HG02840 (cell line): ENCODE measurements around the gene ZNF691.
"Not testable (repeated sequence)": the region's sequence is repeated elsewhere in the genome, so short reads cannot be mapped to it uniquely, and the experiment has no call there.

Source experiments
- ATAC-seq: cut with Tn5 transposase; IDR thresholded peaks from one replicate; pipeline ENCODE4 v1.9.1; 2021; ENCODE audit warnings: mild to moderate bottlenecking, moderate library complexity, moderate number of reproducible peaks; ENCODE audit not compliant: unreplicated experiment, low FRiP score

The ZNF691 gene

GRCh38 chr1:42846257-42847110 is at the start of gene ZNF691:
Gene ZNF691 (plus strand): TSS chr1:42846613. CDS start chr1:42849659, 3,046 bp downstream.
- peak; percentile 89 for ATAC-seq

GRCh38 chr1:42797414-42797813 is 49.0 kb upstream of the ZNF691 start:
- no peak for ATAC-seq

GRCh38 chr1:42797979-42798378 is 48.4 kb upstream of the ZNF691 start:
- no peak for ATAC-seq

GRCh38 chr1:42801832-42802473 is 44.5 kb upstream of the ZNF691 start:
- ATAC-seq, result no peak

GRCh38 chr1:42806171-42806570 is 40.2 kb upstream of the ZNF691 start:
- no peak for ATAC-seq

- no peak for ATAC-seq
Measured at GRCh38 chr1:42806593-42806992, 39.8 kb upstream of the ZNF691 start.

- ATAC-seq, result no peak
Measured at GRCh38 chr1:42807056-42807668, 39.3 kb upstream of the ZNF691 start.

- ATAC-seq, result not testable (repeated sequence)
Measured at GRCh38 chr1:42814815-42815214, 31.6 kb upstream of the ZNF691 start.

- no peak for ATAC-seq
Measured at GRCh38 chr1:42815941-42816584, 30.4 kb upstream of the ZNF691 start.

- ATAC-seq, result peak; percentile 91
Measured at GRCh38 chr1:42816585-42817439, 29.6 kb upstream of the ZNF691 start, which contains the start of the genes ERMAP and SVBP. Gene ERMAP (plus strand): TSS chr1:42817122. CDS start chr1:42830449, 13,327 bp downstream. Gene SVBP (minus strand): TSS chr1:42817397. CDS start chr1:42816544, 853 bp downstream.

GRCh38 chr1:42817440-42817767 is 29.0 kb upstream of the ZNF691 start:
- no peak for ATAC-seq

- ATAC-seq, result no peak
Measured at GRCh38 chr1:42817976-42818375, 28.4 kb upstream of the ZNF691 start.

- ATAC-seq, result no peak
Measured at GRCh38 chr1:42820813-42821212, 25.6 kb upstream of the ZNF691 start.

- no peak for ATAC-seq
Measured at GRCh38 chr1:42821690-42822089, 24.7 kb upstream of the ZNF691 start.

- ATAC-seq, result no peak
Measured at GRCh38 chr1:42822800-42823392, 23.5 kb upstream of the ZNF691 start.

- no peak for ATAC-seq
Measured at GRCh38 chr1:42824481-42825035, 21.9 kb upstream of the ZNF691 start.

GRCh38 chr1:42825036-42825851 is 21.2 kb upstream of the ZNF691 start:
- ATAC-seq, result no peak

GRCh38 chr1:42830631-42831030 is 15.8 kb upstream of the ZNF691 start:
- no peak for ATAC-seq
